ENCODE data around the gene CERS6.
A peak's percentile ranks its signal among the peaks of the same experiment; 100 is the strongest.

The CERS6 gene

GRCh38 chr2:168602846-168603401, 146.9 kb downstream of the CERS6 start:
- no peak for DNase-seq (ENCODE audit: low spot score)

DNA sequence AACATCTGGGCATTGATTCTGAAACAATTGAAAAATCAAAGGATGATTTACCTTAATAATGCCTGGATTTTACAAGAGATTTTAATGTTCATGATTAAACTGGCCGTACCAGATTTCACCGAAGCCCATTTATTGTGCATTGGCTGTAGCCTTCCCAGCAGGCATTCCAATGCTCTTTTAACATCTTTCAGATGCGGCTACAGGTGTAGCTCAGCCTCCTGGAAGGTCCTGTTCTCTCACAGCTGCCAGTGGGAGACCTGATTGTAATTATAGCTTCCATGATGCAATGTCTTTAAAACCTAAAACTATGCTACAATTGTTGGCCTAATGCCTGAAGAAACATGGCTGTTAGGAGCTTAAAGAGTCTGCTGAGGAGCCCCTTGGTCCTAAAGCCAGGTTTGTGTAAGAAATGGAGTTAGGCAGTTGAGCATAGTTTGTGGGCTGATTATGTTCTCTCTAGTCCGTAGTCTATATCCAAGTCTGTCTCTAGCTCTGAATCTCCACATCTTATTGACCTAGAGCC, 147.4 kb downstream of the CERS6 start:
- peak; percentile 22 for DNase-seq (ENCODE audit: low spot score)

- no peak for DNase-seq (ENCODE audit: low spot score)
Observed at GRCh38 chr2:168604252-168604651, 148.2 kb downstream of the CERS6 start.

GRCh38 chr2:168607992-168608391, 151.9 kb downstream of the CERS6 start:
- DNase-seq (ENCODE audit: low spot score): no peak

GRCh38 chr2:168608796-168609195, 152.7 kb downstream of the CERS6 start:
- DNase-seq (ENCODE audit: low spot score): no peak

GRCh38 chr2:168611091-168611490, 155.0 kb downstream of the CERS6 start:
- no peak for DNase-seq (ENCODE audit: low spot score)

GRCh38 chr2:168611896-168612650, 156.0 kb downstream of the CERS6 start:
- DNase-seq (ENCODE audit: low spot score): no peak

GRCh38 chr2:168612719-168613118, 156.6 kb downstream of the CERS6 start:
- DNase-seq (ENCODE audit: low spot score): no peak

GRCh38 chr2:168613551-168613950, 157.5 kb downstream of the CERS6 start:
- DNase-seq (ENCODE audit: low spot score): no peak

- no peak for DNase-seq (ENCODE audit: low spot score)
Observed at GRCh38 chr2:168614172-168615018, 158.3 kb downstream of the CERS6 start.

- no peak for DNase-seq (ENCODE audit: low spot score)
Observed at GRCh38 chr2:168620554-168620953, 164.5 kb downstream of the CERS6 start.

- DNase-seq (ENCODE audit: low spot score): no peak
Observed at GRCh38 chr2:168622559-168622958, 166.5 kb downstream of the CERS6 start.

GRCh38 chr2:168624028-168624427, 168.0 kb downstream of the CERS6 start:
- DNase-seq (ENCODE audit: low spot score): no peak

GRCh38 chr2:168626096-168626495, 170.0 kb downstream of the CERS6 start:
- DNase-seq (ENCODE audit: low spot score): no peak

GRCh38 chr2:168626647-168627046, 170.6 kb downstream of the CERS6 start:
- no peak for DNase-seq (ENCODE audit: low spot score)

DNA sequence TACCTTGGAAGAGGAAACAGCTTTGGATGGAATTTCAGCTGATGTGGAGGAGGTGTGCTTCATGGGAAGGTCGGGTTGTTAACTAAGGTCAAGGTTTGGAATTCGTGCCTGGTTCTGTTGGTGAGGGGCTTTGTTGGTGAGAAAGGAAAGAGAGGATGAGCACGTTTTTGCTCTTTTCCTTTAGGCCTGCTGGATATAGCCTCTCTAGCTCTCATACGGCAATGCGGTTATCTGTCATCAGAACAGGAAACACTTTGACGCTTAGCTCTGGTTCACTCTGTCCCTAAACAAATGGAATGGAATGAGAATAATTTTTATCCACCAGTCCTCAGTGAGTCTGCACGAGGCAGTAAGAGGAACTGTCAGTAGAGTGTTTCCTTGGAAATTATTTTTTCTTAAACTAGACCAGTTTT, 176.6 kb downstream of the CERS6 start:
- DNase-seq (ENCODE audit: low spot score): peak; percentile 34

DNA sequence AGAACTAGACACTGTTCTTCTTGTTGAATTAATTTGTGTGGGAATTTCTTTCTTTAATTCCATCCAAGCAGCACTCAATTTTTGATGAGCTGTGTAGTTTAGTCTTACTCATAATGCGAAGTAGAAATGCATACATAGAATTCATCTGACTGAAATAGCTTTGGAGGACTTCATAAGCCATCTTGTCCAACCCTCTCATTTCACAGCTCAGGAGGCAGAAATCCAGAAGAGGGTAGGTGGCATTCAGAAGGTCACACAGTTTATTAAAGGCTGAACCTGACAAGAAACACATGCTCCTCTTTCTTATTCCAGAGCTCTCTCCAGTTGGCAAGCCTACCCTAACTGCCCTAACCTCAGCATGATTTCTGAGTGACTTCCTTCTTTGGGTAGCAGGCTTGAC, 177.1 kb downstream of the CERS6 start:
- DNase-seq (ENCODE audit: low spot score): no peak

DNA sequence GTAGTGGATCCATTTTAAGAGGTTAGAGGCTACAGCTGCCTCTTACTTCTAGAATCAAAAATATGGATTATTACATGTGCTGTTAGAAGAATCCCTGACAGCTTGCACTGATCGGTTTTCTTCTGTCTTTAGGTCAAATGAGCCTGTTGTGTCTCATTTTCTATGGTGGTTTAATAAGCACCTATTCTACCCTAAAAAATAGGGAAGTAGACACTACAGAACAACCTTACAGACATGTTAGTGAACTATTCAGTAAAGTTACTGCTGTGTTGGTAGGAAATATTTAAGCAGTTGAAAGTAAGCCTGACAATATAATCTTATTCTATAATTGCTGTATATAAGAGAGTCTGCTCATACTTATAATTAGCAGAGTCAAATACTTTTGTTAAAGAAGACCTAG, 177.8 kb downstream of the CERS6 start:
- DNase-seq (ENCODE audit: low spot score): no peak

DNA sequence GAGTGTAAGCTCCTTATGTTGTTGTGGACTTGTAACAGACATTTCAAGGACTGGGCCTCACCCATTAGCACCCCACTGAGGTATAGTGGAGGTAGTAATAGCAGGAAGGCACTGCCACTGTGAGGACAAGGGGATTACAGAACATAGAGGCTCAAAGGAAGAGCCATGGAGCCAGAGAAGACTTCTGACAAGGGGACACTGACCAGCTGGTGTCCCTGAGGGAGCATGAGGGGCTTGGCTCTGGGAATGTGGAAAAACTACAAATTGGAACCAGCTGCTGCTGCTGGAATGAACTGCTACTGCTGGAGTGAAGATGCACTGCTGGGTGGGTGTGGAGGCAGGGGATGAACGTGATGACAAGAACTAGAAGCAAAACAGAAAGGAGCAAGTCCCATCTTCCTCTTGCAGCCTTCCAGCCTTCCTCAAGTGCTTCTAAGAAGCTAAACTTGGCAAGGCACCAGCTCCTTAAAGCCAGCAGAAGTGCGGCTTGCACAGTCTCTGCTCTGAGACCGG, 179.0 kb downstream of the CERS6 start:
- DNase-seq (ENCODE audit: low spot score): peak; percentile 17

- DNase-seq (ENCODE audit: low spot score): no peak
Observed at GRCh38 chr2:168639018-168639417, 182.9 kb downstream of the CERS6 start.

GRCh38 chr2:168639441-168639898, 183.4 kb downstream of the CERS6 start:
- DNase-seq (ENCODE audit: low spot score): peak; percentile 29

- no peak for DNase-seq (ENCODE audit: low spot score)
Observed at GRCh38 chr2:168640039-168640438, 184.0 kb downstream of the CERS6 start.

All from iPS-NIHi11 (cell line).